NCI-H2029 treated with DMSO at 0.1 percent for 48 hours (cell line): ENCODE measurements around the gene GPS2.
"Not testable (repeated sequence)": the region's sequence is repeated elsewhere in the genome, so short reads cannot be mapped to it uniquely, and the experiment has no call there.

Experiments
- DNase-seq: peaks from one replicate; lab custom pipeline; 2025; lab: John Stamatoyannopoulos, UW

Gene GPS2

DNA sequence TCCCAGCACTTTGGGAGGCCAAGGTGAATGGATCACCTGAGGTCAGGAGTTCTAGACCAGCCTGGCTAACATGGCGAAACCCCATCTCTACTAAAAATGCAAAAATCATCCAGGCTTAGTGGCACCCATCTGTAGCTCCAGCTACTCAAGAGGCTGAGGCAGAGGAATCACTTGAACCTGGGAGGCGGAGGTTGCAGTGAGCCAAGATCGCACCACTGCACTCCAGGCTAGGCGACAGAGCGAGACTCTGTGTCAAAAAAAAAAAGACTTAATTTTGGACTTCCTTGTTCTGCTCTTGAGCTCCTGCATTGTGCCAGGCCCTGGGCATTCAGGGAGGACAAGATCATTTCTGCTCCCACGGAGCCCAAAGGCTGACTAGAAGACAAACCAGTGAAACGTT is 22.4 kb upstream of the GPS2 start:
- DNase-seq, result not testable (repeated sequence)

DNA sequence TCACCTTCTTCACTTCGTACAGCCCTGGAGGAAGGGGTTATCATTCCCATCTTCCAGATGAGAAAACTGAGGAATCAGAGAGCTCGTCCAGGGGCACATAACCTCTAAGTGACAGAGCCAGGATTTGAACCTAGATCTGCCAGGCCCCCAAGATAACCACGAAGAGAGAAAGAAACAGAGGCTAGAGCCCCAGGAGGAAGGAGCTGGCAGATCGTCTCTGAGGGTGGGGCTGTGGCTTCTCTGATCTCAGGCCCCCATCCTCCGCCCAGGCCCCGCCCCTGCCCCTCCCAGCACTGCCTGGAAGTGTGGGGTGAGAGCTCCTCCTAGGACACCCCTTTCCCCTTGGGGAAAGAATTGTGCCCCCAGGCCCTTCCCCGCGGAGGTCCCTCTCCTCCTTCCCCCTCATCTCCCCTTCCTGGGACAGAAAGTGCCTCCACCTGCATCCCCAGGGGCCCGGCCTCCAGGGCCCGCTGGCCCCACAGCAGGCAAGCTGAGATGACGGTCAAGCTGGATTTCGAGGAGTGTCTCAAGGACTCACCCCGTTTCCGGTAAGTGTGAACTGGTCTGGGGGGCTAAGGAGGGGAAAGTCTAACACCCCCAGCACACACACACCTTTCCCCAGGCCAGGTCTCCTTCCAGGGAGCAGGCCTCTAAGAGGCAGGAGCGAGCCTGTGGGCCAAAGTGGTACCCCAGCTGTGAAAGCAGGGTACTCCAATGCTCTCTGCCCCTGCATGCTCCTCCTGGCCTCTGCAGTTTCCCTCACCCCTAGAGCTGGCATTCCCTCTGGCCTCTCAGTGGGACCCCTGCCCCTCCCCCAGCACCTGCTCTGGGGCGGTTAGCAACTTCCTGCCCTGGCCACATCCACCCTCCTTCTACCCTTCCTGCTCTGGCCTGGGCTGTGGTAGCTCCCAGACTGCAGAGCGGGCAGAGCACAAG is 21.3 kb upstream of the GPS2 start, which contains the start of gene ACAP1:
Gene ACAP1 (plus strand): TSS at position 290 of the 936 bp plus-strand sequence. CDS start 206 bp downstream, at position 496.
- no peak for DNase-seq

DNA sequence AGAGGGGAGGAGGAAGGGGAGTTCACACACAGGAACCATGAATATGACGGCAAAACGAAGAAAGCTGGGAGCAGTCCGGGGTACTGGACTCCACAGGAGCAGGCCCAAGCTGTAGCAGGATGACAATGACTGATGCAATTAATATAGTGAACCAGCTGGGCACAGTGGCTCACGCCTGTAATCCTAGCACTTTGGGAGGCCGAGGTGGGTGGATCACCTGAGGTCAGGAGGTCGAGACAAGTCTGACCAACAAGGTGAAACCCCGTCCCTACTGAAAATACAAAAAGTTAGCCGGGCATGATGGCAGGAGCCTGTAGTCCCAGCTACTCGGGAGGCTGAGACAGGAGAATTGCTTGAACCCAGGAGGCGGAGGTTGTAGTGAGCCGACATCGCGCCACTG is 20.6 kb upstream of the GPS2 start:
- not testable (repeated sequence) for DNase-seq

DNA sequence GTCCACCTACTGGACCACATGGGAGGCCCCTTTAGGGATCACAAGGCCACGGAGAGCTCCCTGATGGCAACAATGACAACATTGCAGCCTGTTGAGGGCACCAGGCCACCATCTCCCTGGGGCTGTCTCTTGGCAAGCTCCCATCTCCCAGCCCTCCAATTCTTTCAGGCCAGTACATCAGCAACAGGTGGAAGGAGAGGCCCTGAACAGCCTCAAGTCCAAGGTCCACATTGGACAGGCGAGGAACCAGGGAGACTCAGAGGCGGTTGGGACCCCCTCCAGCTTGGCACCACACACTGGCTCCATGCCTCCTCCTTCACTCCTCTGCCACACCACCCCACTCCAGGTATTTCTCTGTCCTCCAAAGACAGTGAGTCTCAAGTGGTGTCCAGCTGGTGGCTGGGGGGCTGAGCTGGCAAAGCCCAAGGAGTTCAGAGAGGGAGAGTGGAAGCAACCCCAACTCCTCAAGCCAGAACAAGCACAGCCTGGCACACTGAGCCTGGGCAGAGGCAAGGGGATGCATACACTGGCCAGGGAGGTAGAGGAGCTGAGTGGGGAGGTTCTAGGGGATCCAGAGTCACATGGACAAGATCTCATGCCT is 19.9 kb upstream of the GPS2 start:
- DNase-seq, result no peak

DNA sequence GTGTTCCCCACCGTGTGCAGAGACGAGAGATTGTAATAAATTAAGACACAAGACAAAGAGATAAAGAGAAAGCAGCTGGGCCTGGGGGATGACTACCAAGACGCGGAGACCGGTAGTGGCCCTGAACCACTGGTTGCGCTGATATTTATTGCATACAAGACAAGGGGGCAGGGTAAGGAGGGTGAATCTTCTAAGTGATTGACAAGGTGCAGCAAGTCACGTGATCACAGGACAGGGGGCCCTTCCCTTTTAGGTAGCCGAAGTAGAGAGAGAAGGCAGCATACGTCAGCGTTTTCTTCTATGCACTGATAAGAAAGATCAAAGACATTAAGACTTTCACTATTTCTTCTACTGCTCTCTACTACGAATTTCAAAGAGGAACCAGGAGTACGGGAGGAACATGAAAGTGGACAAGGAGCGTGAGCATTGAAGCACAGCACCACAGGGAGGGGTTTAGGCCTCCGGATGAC is 17.5 kb upstream of the GPS2 start:
- not testable (repeated sequence) for DNase-seq

DNA sequence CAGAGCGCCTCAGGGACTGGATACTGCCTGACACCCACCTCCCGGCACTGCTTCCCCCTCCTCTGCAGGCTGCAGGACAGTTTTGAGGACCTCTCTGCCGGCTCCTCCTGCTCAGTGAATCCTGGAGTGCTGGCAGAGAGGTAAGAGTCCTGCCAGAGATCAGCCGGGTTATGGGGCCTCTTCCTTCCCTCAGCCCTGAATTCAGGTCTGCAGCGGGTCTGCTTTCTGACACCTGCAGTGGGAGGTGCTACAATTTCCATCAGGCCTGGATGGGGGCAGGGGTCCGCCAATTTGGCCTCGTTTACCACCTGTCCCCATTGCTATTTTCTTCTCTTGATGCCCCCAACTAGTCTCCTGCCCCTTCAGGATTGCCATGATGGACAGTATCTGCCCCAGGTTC is 17.0 kb upstream of the GPS2 start:
- DNase-seq, result no peak

DNA sequence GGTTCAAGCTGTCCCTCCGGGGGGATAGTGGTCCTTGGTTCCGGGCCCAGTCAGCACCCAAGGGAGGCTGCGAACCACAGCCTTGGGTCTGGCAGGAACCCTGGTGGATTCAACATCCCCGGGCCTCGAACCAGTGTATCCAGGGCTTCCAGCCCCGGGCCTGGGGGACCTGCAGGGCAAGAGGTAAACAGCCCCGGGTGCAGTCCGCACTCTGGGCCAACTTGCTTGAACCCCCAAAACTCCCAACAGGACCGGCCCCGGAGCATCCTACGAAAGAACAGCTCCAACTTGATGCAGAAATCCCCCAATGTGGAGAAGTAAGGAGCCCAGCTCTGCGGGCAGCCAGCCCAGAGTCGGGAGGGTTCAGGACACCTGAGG is 15.5 kb upstream of the GPS2 start:
- DNase-seq, result no peak

DNA sequence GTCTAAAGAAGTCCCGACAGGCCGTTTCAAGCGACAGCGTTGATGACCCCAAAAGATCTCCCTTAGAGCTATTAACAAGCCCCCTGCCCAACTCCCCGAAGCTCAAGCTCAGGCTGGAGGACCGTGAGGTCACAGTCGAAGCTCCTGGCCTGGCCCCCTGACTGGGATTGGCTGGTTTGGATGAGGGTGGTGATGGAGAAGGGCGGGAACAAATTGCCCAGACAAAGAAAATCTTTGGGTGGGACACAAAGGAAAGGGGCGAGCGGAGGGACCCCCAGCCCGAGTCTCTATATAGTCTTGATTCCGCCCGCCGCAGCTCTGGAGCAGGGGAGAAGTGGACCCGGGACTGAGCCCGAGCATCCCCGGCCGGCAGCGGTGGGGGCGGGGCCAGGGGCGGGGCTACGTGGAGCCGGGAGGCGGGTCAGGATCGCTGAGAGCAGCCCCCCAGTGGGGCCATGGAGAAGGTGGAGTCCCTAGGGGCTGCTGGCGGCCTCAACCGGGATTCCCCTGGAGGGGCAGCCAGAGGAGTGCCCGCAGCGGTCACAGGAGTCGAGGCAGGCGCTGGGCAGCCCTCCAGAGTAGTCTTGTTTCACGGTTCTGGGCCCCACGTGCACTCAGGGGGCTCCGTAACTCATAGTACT is 15.0 kb upstream of the GPS2 start:
- peak; percentile 18 for DNase-seq

DNA sequence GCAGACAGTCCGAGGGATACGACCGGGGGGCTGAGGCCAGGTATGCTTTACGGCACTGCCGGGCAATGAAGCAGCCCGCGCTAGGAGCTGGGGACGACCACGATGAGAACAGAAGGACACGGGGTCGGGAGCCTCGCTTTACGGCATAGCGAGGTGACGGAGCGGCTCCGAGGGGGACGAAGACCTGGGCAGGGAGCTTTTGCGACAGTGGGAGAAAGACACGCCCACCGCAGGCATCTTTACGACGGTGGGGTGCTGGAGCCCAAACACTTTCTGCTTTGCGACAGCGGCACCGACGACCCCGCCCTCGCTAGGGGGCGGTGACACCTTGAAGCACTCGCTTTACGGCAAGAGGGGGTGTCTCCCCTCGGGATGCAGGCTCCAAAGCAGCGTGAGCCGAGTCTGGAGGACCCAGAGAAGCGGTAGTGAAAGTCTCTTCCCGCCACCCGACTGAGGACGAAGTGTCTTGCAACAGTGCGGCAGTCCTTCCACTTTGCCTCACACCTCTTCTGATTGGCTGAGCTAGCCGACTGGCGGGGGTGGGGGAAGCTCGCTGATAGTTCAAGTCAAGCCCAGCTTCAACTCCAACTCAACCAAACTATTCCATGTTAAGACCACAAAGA is 14.3 kb upstream of the GPS2 start:
- DNase-seq, result peak; percentile 69

DNA sequence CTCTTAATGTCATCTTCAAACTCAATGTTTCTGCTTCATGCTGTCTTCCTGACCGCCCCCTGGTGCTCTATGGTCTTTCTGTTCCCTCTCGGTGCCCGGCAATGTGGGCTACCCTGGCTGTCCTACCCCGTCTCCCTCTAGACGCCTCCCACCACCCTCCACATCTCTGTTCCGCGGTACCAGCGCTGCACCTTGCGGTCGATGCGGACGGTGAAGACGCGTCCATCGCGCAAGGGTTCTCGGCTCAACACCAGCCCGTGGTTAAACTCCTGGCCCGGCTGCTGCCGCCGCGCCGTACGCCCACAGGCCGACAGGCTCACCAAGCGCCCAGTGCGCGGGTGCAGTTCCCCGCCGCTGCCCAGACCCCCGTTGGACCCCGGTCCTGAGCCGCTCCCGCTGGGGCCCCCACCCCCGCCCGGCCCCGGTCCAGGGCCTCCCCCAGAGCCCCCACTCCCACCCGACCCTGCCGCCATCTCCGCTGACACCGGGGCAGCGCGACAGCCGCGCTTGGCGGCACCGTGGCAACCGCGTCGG is 13.7 kb upstream of the GPS2 start, which contains the start of gene NEURL4:
Gene NEURL4 (minus strand): TSS at position 496 of the 534 bp plus-strand sequence. CDS start 23 bp downstream, at position 473.
- no peak for DNase-seq

DNA sequence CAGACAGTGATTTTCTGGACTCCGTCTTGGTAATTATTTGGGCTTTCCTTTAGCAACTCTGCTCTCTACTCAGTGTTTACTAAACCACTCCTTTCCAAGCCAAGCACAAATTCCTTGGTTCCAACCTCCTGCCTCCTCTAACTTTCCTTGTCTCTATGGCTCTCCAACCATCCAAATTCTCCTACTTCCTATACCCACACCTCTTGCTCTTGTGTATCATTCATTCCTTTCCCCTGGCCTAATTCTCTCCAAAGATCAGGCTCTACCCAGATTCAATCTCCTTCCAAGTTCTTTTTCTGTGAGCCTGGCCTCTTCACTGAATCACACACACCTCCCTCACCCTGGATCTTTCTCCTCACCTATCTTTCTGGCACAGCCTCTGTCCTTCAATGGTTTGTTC is 12.8 kb upstream of the GPS2 start:
- DNase-seq, result no peak

DNA sequence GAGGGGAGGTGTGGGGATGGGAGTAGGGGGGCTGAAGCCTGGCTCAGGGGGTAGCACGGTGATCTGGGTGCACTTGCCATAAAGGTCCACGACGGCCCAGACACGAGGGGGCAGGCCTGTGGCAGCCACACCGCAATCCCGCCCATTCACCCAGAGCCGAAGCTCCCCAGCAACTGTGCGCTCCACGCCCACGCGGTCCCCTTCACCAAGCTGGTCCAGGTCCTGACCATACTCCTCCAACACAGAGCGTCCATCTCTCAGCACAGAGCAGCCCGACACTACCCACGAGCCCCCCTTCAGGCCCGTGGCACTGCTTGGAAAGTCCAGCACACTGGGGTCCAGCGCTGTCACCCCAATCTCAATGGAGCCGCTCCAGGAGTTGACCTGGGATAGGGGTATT is 12.3 kb upstream of the GPS2 start:
- DNase-seq, result no peak

DNA sequence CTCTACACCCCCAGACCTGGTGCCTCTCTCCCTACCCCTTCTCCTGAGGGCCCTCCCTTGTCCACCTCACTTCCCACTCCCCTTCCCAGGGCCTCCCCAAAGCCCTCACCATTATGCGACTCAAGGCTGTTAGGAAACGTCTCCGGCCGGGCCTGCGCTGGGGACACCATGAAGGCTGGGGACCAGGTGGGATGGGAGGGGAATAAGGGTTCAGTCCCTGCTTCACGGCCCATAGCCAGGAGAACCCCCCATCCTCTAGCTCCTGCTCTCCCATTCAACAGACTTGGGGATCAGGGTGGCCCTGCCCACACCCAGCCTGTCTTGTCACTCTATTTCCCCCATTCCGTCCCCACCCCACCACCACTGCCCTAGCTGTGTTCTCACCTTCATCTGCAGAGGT is 11.9 kb upstream of the GPS2 start:
- DNase-seq, result no peak

DNA sequence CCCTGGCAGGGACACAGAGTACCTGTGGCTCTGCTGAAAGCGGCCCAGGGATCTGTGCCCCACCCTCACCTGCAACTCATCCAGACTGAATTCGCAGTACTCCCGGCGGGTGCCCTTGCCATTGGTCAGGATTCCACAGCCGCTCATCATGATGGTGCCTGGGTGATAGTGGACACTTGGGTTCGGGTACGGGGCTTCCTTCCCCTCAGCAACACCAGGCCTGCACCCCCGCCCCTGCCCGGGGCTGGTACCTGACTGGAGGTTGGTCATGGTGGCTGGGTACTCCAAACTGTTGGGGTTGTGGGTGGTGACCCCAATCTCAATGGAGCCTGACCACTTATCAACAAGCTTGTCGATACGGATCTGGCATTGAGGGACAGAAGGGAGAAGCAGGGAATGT is 11.0 kb upstream of the GPS2 start:
- no peak for DNase-seq

DNA sequence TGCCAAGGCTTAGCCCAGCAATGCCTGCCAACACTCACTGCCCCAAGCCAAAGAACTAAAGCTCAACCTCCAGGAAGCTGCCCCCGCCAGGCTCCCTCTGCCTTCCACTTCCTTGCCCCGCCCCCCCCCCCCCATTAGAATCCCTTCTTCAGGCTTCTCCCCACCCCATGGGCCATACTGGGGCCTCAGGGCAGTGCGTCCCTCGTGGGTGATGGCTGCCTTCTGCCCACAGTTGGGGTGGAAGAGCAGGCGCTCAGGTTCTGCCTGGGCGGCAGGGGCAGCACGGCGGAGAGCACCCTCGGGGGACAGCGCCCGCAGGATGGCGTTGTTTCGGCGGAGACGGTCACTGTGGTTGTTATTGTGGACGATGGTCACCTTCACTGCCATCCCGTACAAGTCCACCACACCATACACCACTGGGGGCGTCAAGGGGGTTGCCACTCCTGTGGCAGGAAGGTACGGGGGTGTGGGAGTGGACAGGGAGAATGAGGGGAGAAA is 9.9 kb upstream of the GPS2 start:
- no peak for DNase-seq

DNA sequence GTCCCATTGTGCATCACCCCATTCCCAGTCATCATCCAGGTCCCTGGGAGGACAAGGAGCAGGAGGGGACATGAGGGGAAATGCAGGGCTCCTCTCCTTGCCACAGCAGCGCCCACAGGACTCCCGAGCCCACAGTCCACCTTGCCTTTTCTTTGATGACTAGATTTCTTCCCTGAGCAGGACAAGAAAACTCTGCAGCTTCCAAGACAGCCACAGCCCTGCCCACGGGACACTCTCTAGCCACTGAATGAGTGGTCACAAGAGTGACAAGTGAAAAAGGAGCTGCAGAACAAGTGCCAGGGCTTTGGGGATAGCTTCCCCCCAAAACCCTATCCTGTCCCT is 9.2 kb upstream of the GPS2 start:
- DNase-seq, result no peak

DNA sequence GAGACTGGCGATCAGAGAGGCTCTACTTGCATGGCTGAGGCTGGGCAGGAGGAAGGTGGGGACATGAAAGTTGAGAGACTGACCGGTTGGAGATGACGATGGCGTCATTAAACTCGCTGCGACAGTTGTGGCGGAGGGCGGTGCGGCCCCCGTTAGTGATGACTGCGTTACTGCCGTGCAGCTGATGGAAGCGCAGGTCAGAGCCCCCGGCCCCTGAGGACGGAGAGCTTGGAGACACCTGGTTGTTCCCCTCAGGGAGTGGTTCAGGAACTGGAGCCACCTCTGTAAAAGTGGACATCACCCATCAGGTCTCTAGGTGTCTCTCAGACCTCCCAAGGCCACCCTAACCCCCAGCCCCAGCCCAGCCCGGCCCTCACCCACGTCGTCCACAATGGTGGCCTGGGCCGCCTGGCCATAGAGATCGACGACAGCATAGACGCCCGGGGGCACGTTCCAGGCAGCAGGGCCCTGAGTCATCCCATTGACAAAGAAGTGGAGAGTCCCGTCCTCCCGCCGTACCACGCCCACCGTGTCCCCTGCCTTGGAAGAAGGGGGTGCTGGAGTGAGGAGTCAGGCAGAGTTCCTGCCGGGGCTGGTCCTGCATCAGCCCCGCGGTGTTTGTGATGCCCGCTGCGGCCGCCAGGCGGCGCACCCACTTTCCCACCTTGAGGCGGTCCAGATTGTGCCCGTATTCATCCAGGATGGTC is 8.7 kb upstream of the GPS2 start:
- DNase-seq, result no peak

DNA sequence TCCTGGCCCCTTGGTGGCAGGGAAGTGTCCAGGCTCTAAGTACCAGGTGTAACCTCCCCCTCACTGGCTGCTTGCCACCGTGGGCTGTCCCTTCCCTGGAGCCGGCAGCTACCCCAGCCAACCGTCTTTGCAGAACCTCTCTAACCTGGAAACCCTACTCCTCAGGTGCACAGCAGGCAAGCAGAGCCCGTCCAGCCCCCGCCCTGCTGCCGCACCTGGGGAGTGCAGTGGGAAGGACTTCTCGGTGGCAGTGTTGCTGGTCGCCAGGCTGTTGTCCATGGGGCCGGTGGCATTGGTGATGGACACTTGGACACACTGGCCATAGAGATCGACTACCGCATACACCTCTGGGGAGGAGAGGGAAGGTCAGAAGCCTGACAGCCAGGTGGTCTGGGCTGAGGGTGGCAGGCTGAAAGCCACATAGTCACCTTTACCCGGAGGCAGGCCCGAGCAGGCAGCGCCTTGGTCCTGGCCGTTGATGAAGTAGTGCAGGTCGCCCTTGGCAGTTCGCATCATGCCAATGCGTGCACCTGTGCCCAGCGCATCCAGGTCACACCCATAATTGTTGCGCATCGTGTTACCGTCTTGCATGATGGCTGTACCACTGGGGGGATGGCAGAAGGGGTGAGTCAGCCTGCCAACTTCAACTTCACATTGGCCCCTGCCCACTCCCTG is 7.5 kb upstream of the GPS2 start:
- no peak for DNase-seq

DNA sequence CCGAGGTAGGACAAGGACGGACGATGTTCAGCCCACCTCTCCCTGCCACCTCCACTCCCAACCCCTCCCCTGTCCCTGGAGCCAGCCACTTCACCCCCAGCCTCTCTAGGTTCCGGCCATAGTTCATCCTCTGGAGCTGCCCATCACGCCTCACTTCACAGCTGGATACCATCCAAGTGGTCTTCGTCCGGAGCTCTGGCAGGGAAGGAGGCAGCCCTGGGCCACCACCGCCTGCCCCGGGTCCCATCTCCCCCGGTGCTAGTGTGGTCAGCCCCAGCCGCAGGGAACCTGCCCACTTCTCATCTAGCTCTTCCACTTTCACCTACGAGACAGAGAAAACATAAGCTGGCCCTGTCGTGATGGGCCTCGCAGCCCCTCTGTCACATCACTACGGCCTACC is 6.3 kb upstream of the GPS2 start:
- no peak for DNase-seq

DNA sequence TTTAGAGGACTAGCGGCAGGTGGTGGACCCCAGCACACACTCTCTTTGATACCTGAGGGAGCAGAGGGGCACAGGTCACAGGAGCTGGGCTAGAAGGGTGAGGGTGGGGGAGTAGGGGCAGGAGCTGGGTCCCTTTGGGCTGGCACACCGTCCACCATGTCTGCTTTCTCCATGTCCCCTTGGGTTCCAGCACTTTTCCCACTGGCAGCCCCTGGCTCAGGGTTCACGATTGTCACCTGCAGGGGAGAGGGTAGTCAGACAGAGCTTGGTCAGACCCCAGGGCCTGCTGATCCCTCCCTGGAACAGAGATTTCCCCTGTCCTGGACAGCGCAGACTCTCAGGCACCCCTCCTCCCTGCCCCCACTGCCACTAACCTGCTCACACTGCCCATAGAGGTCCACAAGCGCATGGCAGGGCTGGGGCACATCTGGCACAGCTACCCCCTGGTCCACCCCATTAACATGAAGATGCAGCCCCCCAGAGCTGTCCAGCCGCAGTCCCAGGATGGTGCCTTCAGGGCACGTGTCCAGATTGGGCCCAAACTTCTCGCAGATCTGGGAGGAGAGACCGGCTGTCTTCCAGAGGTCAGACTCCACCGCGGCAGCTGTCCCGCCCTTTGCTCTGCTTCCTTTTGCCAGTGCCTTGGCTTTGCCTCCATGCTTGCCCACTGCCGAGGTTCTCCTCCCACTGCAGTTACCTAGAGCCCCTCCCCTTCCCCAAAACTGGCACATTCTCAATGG is 3.1 kb upstream of the GPS2 start:
- DNase-seq, result no peak
